HG03066 (cell line): ENCODE results near the gene BMP8A.
A peak's percentile ranks its signal among the peaks of the same experiment; 100 is the strongest.
"Not testable (repeated sequence)": the region's sequence is repeated elsewhere in the genome, so short reads cannot be mapped to it uniquely, and the experiment has no call there.

Source experiments
- ATAC-seq: cut with Tn5 transposase; IDR thresholded peaks from one replicate; pipeline ENCODE4 v1.9.1; 2021; ENCODE audit warnings: low read depth; ENCODE audit not compliant: unreplicated experiment

BMP8A gene

GRCh38 chr1:39491146-39491921 is at the start of gene BMP8A:
TSS of gene BMP8A (plus strand) at chr1:39491636. CDS start at chr1:39491992, 356 bp downstream.
- ATAC-seq: peak; percentile 86

- no peak for ATAC-seq
Measured at GRCh38 chr1:39441797-39442196, 49.6 kb upstream of the BMP8A start.

- ATAC-seq: no peak
Measured at GRCh38 chr1:39445573-39445972, 45.9 kb upstream of the BMP8A start.

GRCh38 chr1:39446986-39447567 is 44.4 kb upstream of the BMP8A start:
- no peak for ATAC-seq

- not testable (repeated sequence) for ATAC-seq
Measured at GRCh38 chr1:39450041-39450440, 41.4 kb upstream of the BMP8A start.

- ATAC-seq: no peak
Measured at GRCh38 chr1:39450956-39451606, 40.4 kb upstream of the BMP8A start.

GRCh38 chr1:39452081-39452480 is 39.4 kb upstream of the BMP8A start:
- ATAC-seq: no peak

- no peak for ATAC-seq
Measured at GRCh38 chr1:39452540-39452939, 38.9 kb upstream of the BMP8A start.

- no peak for ATAC-seq
Measured at GRCh38 chr1:39453603-39454002, 37.8 kb upstream of the BMP8A start.

- ATAC-seq: no peak
Measured at GRCh38 chr1:39458991-39459390, 32.4 kb upstream of the BMP8A start.

GRCh38 chr1:39462074-39462473 is 29.4 kb upstream of the BMP8A start:
- ATAC-seq: no peak

- ATAC-seq: no peak
Measured at GRCh38 chr1:39466413-39467107, 24.9 kb upstream of the BMP8A start.

- not testable (repeated sequence) for ATAC-seq
Measured at GRCh38 chr1:39467108-39467720, 24.2 kb upstream of the BMP8A start.

GRCh38 chr1:39469150-39469549 is 22.3 kb upstream of the BMP8A start:
- ATAC-seq: no peak

- no peak for ATAC-seq
Measured at GRCh38 chr1:39470040-39470439, 21.4 kb upstream of the BMP8A start.

GRCh38 chr1:39472826-39473225 is 18.6 kb upstream of the BMP8A start:
- no peak for ATAC-seq

- no peak for ATAC-seq
Measured at GRCh38 chr1:39473324-39473723, 18.1 kb upstream of the BMP8A start.

- ATAC-seq: no peak
Measured at GRCh38 chr1:39474810-39475209, 16.6 kb upstream of the BMP8A start.

GRCh38 chr1:39475551-39475950 is 15.9 kb upstream of the BMP8A start:
- ATAC-seq: not testable (repeated sequence)

GRCh38 chr1:39478126-39478915 is 13.1 kb upstream of the BMP8A start:
- ATAC-seq: no peak
